ENCODE results near the gene AGTRAP. TPM values are rescaled to one million over a fixed set of nuclear protein-coding genes. Genes with fewer than 3 reads are reported as not detected.

The AGTRAP gene
- total RNA-seq, 1 donor from 2014 or later = 25.1 TPM

- DNase-seq (ENCODE audit: low spot score) = no peak
- Mint-ChIP-seq H3K4me1 (ENCODE audit: unreplicated experiment) (peaks cover 2% of the 10 kb centered on the region), H3K36me3 (ENCODE audit: low read depth, unreplicated experiment) (peaks cover 34% of the 10 kb centered on the region), H3K4me3 (ENCODE audit: unreplicated experiment) (peak overlapping the region; percentile 25), H3K27ac (ENCODE audit: unreplicated experiment) (peak overlapping the region; percentile 36), H3K9me3 (ENCODE audit: unreplicated experiment) (no peaks in the 10 kb centered on the region), H3K27me3 (ENCODE audit: unreplicated experiment) (peaks cover 14% of the 10 kb centered on the region)
- TF ChIP-seq CTCF (IDR thresholded peaks at IDR 0.05; ENCODE audit: unreplicated experiment) = no peak
These were observed 59.4 kb downstream of the AGTRAP start for GRCh38 chr1:11795238-11795890.

GRCh38 chr1:11796036-11796828 is 60.3 kb downstream of the AGTRAP start:
- Mint-ChIP-seq H3K4me3 (ENCODE audit: unreplicated experiment) (peak overlapping the region; percentile 25), H3K4me1 (ENCODE audit: unreplicated experiment) (no peaks in the 10 kb centered on the region), H3K27ac (ENCODE audit: unreplicated experiment) (no peak overlapping the region), H3K9me3 (ENCODE audit: unreplicated experiment) (no peaks in the 10 kb centered on the region), H3K27me3 (ENCODE audit: unreplicated experiment) (peaks cover 12% of the 10 kb centered on the region), H3K36me3 (ENCODE audit: low read depth, unreplicated experiment) (peaks cover 34% of the 10 kb centered on the region)
- TF ChIP-seq CTCF (IDR thresholded peaks at IDR 0.05; ENCODE audit: unreplicated experiment) = no peak
- DNase-seq (ENCODE audit: low spot score) = no peak

GRCh38 chr1:11797525-11798216 is 61.7 kb downstream of the AGTRAP start:
- H3K4me1 Mint-ChIP-seq (ENCODE audit: unreplicated experiment) = peaks cover 4% of the 10 kb centered on the region
- H3K9me3 Mint-ChIP-seq (ENCODE audit: unreplicated experiment) = no peaks in the 10 kb centered on the region
- no peak for DNase-seq (ENCODE audit: low spot score)
- no peak overlapping the region for H3K4me3 Mint-ChIP-seq (ENCODE audit: unreplicated experiment)
- peaks cover 26% of the 10 kb centered on the region for H3K36me3 Mint-ChIP-seq (ENCODE audit: low read depth, unreplicated experiment)
- no peak overlapping the region for H3K27ac Mint-ChIP-seq (ENCODE audit: unreplicated experiment)
- H3K27me3 Mint-ChIP-seq (ENCODE audit: unreplicated experiment) = peaks cover 4% of the 10 kb centered on the region
- TF ChIP-seq CTCF (IDR thresholded peaks at IDR 0.05; ENCODE audit: unreplicated experiment) = no peak

- Mint-ChIP-seq H3K4me1 (ENCODE audit: unreplicated experiment) (peaks cover 15% of the 10 kb centered on the region), H3K27me3 (ENCODE audit: unreplicated experiment) (peaks cover 2% of the 10 kb centered on the region), H3K27ac (ENCODE audit: unreplicated experiment) (no peak overlapping the region), H3K4me3 (ENCODE audit: unreplicated experiment) (no peak overlapping the region), H3K36me3 (ENCODE audit: low read depth, unreplicated experiment) (peaks cover 26% of the 10 kb centered on the region), H3K9me3 (ENCODE audit: unreplicated experiment) (no peaks in the 10 kb centered on the region)
- no peak for TF ChIP-seq CTCF (IDR thresholded peaks at IDR 0.05; ENCODE audit: unreplicated experiment)
- no peak for DNase-seq (ENCODE audit: low spot score)
These were observed 63.2 kb downstream of the AGTRAP start for GRCh38 chr1:11799099-11799498.

Data from endothelial cell (in vitro differentiated cells).